Lower lobe of right lung (tissue), 2 donors: ENCODE data around the gene MARCKS. TPM values are rescaled to one million over a fixed set of nuclear protein-coding genes. Genes with fewer than 3 reads are reported as not detected.
A peak's percentile ranks its signal among the peaks of the same experiment; 100 is the strongest.

ENCODE experiments used
- ATAC-seq, 2 donors: fragments of 200-7000 bp; cut with Tn5 transposase; one replicate each; pipeline ENCODE4 v1.9.1; 2020 to 2022; ENCODE audit warnings: mild to moderate bottlenecking in 2 of 2, moderate library complexity in 2 of 2
- DNase-seq: peaks from one replicate; pipeline ENCODE4 v3.0.0-alpha.2; 2020
- H3K27ac ChIP-seq: fragments of 200-600 bp; one replicate; pipeline ENCODE4 v1.8.0; 2022
- H3K27me3 ChIP-seq: fragments of 200-600 bp; one replicate; pipeline ENCODE4 v1.8.0; 2022; ENCODE audit warnings: low read depth
- H3K36me3 ChIP-seq: fragments of 200-600 bp; one replicate; pipeline ENCODE4 v1.8.0; 2022; ENCODE audit warnings: mild to moderate bottlenecking
- H3K4me1 ChIP-seq: fragments of 200-600 bp; one replicate; pipeline ENCODE4 v1.8.0; 2022
- H3K4me3 ChIP-seq: fragments of 200-600 bp; one replicate; pipeline ENCODE4 v1.8.0; 2022; ENCODE audit warnings: mild to moderate bottlenecking
- H3K9me3 ChIP-seq: fragments of 200-600 bp; one replicate; pipeline ENCODE4 v1.8.0; 2022
- CTCF ChIP-seq: fragments of 200-600 bp; IDR thresholded peaks from one replicate; pipeline ENCODE4 v1.8.0; 2022; ENCODE audit warnings: antibody characterized with exemption, mild to moderate bottlenecking
- intact Hi-C: fragments of 100-400 bp; cut with DNase I; formaldehyde crosslinking; loops from one replicate; pipeline ENCODE4 v1.11.0; 2022
- total RNA-seq: library from RNA; stranded (reverse); fragmentation: NEBNext Ultra II Directional; extraction: Animal tissue kit (Norgen Biotek cat#: 25700); gene quantifications from one replicate; pipeline ENCODE4 v1.2.1, GENCODE V29; 2021
- donor health status: DM: no; HTN: yes; CAD: no; lungs with severe emphysema.

The MARCKS gene
- total RNA-seq, 1 donor from 2014 or later, result 62.1 TPM

- Histone ChIP-seq H3K4me3 (no peak overlapping the region), H3K9me3 (no peaks in the 10 kb centered on the region), H3K4me1 (peaks cover 12% of the 10 kb centered on the region), H3K27ac (no peak overlapping the region), H3K27me3 (no peaks in the 10 kb centered on the region), H3K36me3 (no peaks in the 10 kb centered on the region)
- DNase-seq (no peak), ATAC-seq (no peak)
- intact Hi-C loops, result no loop called here
- no peak for TF ChIP-seq CTCF
Measured at GRCh38 chr6:113820761-113821160, 36.4 kb upstream of the MARCKS start.

GRCh38 chr6:113821445-113821844 is 35.7 kb upstream of the MARCKS start:
- Histone ChIP-seq H3K4me3 (no peak overlapping the region), H3K27me3 (no peaks in the 10 kb centered on the region), H3K4me1 (peaks cover 12% of the 10 kb centered on the region), H3K36me3 (no peaks in the 10 kb centered on the region), H3K9me3 (no peaks in the 10 kb centered on the region), H3K27ac (no peak overlapping the region)
- DNase-seq (no peak), ATAC-seq (no peak)
- intact Hi-C loops, result no loop called here
- TF ChIP-seq CTCF, result no peak

- ATAC-seq, result no peak
- no peaks in the 10 kb centered on the region for H3K27me3 ChIP-seq
- peaks cover 8% of the 10 kb centered on the region for H3K4me1 ChIP-seq
- no peaks in the 10 kb centered on the region for H3K36me3 ChIP-seq
- H3K4me3 ChIP-seq, result no peak overlapping the region
- TF ChIP-seq CTCF, result no peak
- DNase-seq, result no peak
- intact Hi-C loops, result no loop called here
- H3K27ac ChIP-seq, result no peak overlapping the region
- H3K9me3 ChIP-seq, result no peaks in the 10 kb centered on the region
Measured at GRCh38 chr6:113823916-113824315, 33.2 kb upstream of the MARCKS start.

GRCh38 chr6:113824411-113824810 is 32.7 kb upstream of the MARCKS start:
- H3K4me1 ChIP-seq, result peaks cover 3% of the 10 kb centered on the region
- no peaks in the 10 kb centered on the region for H3K27me3 ChIP-seq
- intact Hi-C loops, result no loop called here
- H3K4me3 ChIP-seq, result no peak overlapping the region
- no peak overlapping the region for H3K27ac ChIP-seq
- ATAC-seq, result peak in 1 of 2 donors; percentile 39
- no peak for DNase-seq
- TF ChIP-seq CTCF, result no peak
- no peaks in the 10 kb centered on the region for H3K36me3 ChIP-seq
- H3K9me3 ChIP-seq, result no peaks in the 10 kb centered on the region

GRCh38 chr6:113824866-113825265 is 32.3 kb upstream of the MARCKS start:
- no peaks in the 10 kb centered on the region for H3K4me1 ChIP-seq
- DNase-seq, result no peak
- TF ChIP-seq CTCF, result no peak
- no peak overlapping the region for H3K4me3 ChIP-seq
- no peak overlapping the region for H3K27ac ChIP-seq
- ATAC-seq, result no peak
- H3K36me3 ChIP-seq, result no peaks in the 10 kb centered on the region
- intact Hi-C loops, result no loop called here
- no peaks in the 10 kb centered on the region for H3K27me3 ChIP-seq
- H3K9me3 ChIP-seq, result no peaks in the 10 kb centered on the region

- Histone ChIP-seq H3K4me3 (no peak overlapping the region), H3K9me3 (no peaks in the 10 kb centered on the region), H3K27ac (no peak overlapping the region), H3K4me1 (no peaks in the 10 kb centered on the region), H3K36me3 (no peaks in the 10 kb centered on the region), H3K27me3 (no peaks in the 10 kb centered on the region)
- intact Hi-C loops, result no loop called here
- TF ChIP-seq CTCF, result no peak
- ATAC-seq, result peak in 1 of 2 donors; percentile 35
- peak; percentile 60 for DNase-seq
Measured at GRCh38 chr6:113825781-113826180, 31.4 kb upstream of the MARCKS start.
